Activated naive CD4-positive, alpha-beta T cell treated with anti-CD3 and anti-CD28 coated beads, Interleukin-2, amount 50 U/mL, for 24 hours (primary cell): ENCODE data around the gene DNAI4.

Source experiments
- H3K27ac Mint-ChIP-seq: one replicate; pipeline ENCODE4 v1.8.0; 2021; ENCODE audit warnings: mild to moderate bottlenecking, mixed read lengths
- H3K27me3 Mint-ChIP-seq: one replicate; pipeline ENCODE4 v1.8.0; 2021; ENCODE audit warnings: mixed read lengths
- H3K36me3 Mint-ChIP-seq: one replicate; pipeline ENCODE4 v1.8.0; 2021; ENCODE audit warnings: mixed read lengths
- H3K4me1 Mint-ChIP-seq: one replicate; pipeline ENCODE4 v1.8.0; 2021; ENCODE audit warnings: mixed read lengths
- H3K4me3 Mint-ChIP-seq: one replicate; pipeline ENCODE4 v1.8.0; 2021; ENCODE audit warnings: mild to moderate bottlenecking, mixed read lengths
- H3K9me3 Mint-ChIP-seq: one replicate; pipeline ENCODE4 v1.8.0; 2021; ENCODE audit warnings: mixed read lengths

DNAI4 gene

GRCh38 chr1:66770240-66770639 lies 154.4 kb downstream of the DNAI4 start:
- Mint-ChIP-seq H3K27ac (peak overlapping the region; percentile 63), H3K36me3 (no peaks in the 10 kb centered on the region), H3K4me1 (peaks cover 35% of the 10 kb centered on the region), H3K9me3 (no peaks in the 10 kb centered on the region), H3K27me3 (no peaks in the 10 kb centered on the region), H3K4me3 (peak overlapping the region; percentile 53)

GRCh38 chr1:66769512-66770229 lies 155.0 kb downstream of the DNAI4 start:
- Mint-ChIP-seq H3K9me3 (no peaks in the 10 kb centered on the region), H3K36me3 (no peaks in the 10 kb centered on the region), H3K4me3 (peak overlapping the region; percentile 53), H3K4me1 (peaks cover 40% of the 10 kb centered on the region), H3K27me3 (no peaks in the 10 kb centered on the region), H3K27ac (peak overlapping the region; percentile 55)

DNA sequence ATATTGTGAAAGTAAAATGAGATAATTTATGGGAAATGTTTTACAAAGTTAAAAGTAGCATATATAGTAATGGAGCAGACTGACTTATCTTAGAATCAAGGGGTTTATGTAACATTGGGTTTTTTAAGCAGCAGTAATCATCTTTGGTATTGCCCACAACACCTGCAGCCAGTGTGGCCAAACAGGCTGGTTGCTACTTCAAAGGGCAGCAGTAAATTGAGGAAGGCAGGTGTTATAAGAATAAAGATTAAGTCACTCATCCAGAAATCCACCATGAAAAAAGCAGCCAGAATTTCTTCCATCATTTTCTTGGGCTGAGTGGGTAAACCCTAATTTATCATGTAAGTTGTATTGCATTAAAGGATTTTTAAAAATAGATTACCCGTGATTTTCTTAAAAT lies 155.7 kb downstream of the DNAI4 start:
- Mint-ChIP-seq H3K9me3 (no peaks in the 10 kb centered on the region), H3K4me3 (peak overlapping the region; percentile 30), H3K27me3 (no peaks in the 10 kb centered on the region)

GRCh38 chr1:66767626-66768025 lies 157.0 kb downstream of the DNAI4 start:
- Mint-ChIP-seq H3K4me3 (no peak overlapping the region), H3K4me1 (peaks cover 40% of the 10 kb centered on the region), H3K27me3 (no peaks in the 10 kb centered on the region), H3K27ac (no peak overlapping the region), H3K9me3 (no peaks in the 10 kb centered on the region), H3K36me3 (no peaks in the 10 kb centered on the region)

More for the DNA sequence above, 155.7 kb downstream of the DNAI4 start:
- Mint-ChIP-seq H3K4me1 (peaks cover 40% of the 10 kb centered on the region), H3K36me3 (no peaks in the 10 kb centered on the region), H3K27ac (peak overlapping the region; percentile 19)

DNA sequence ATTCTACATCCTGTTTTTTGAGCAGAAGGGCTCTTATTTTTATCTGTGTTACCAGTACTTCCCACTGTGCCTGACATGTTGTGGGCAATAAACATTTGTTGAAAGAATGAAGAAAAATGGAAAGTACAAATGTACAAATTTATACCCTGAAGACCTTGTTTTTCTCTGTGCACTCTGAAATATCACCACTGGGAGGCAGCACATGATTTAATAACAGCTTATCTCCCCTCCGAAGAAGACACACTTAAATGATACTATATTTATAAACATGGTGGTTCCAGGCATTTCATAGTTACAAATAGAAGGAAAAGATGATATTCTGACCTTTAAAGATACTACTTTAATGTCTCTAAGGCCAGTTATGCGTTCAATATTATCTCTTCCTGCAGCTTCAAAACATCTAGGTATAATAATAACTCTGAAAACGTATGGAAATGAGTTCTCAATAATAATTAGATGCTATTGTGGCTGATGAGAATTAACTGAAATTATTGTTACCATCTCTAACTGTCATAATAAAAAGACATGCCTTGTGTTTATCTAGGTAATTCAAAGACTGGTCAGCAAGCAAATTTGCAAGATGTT lies 159.6 kb downstream of the DNAI4 start:
- no peaks in the 10 kb centered on the region for H3K9me3 Mint-ChIP-seq
- H3K4me1 Mint-ChIP-seq, result peaks cover 27% of the 10 kb centered on the region
- H3K27me3 Mint-ChIP-seq, result no peaks in the 10 kb centered on the region
- H3K36me3 Mint-ChIP-seq, result no peaks in the 10 kb centered on the region
- no peak overlapping the region for H3K4me3 Mint-ChIP-seq
- no peak overlapping the region for H3K27ac Mint-ChIP-seq
